ENCODE results near the gene PYGM. TPM values are rescaled to one million over a fixed set of nuclear protein-coding genes. Genes with fewer than 3 reads are reported as not detected.

The PYGM gene
- 0.29 and 0.36 TPM in 2 replicates for total RNA-seq

DNA sequence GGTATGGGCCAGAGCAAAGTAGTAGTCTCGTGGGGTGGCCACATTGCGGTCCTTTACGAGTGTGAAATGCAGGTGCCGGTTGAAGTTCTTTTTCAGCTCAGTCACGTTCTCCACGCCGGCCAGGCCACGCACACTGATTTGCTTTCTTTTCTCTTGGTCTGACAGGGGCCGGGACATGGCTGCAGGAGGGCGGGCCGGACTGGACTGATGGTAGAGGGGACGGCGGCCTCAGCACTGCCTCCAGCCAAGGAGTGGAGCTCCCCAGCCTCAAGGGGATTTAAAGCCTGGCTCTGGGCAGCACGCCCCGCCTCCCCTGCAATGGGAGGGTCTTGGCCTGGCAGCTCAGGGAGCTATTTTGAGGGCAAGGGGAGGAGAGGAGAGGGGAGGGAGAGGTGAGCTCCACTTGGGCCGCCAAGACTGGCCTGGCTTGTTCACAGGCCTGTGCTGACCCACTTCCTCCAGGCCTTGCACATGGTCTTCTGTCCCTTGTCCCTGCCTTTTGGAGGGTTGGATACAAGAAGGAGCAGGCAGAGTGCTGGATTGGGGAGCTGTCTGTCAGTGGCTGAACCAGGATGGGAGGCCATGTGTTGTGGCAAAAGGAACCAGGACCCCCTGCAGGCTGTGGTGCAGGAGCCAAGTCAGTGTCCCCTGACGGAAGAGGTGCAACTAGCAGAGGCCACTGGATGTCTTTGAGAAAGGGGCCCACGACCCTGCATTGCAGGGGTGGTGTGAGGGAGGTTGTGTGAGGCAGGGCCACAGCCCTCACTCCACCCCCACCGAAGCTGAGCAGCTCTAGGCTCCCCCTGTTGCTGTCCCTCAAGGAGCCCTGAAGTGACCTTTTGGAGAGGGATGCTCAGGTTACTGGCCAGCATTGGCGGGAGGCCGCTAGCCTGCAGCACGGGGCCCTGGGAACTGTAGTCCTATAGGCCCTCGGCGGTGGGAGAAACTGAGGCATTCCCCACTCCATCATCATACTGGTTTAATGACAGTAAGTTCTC is at the start of gene PYGM:
Gene PYGM (minus strand): TSS at position 253 of the 998 bp plus-strand sequence. CDS start 76 bp downstream, at position 177.
- Histone ChIP-seq H3K27ac (ENCODE audit: low read depth, low read length) (no peak within 1 kb of the TSS), H3K9me3 (ENCODE audit: low read depth, low read length) (no peaks in the 10 kb centered on the region), H3K4me1 (ENCODE audit: insufficient read depth, low read length) (peaks cover 23% of the 10 kb centered on the region), H4K20me1 (ENCODE audit: insufficient read depth, low read length) (peaks cover 24% of the 10 kb centered on the region), H3K4me2 (ENCODE audit: insufficient read depth, low read length) (peak within 1 kb of the TSS; percentile 44), H3K36me3 (ENCODE audit: insufficient read depth, low read length) (peaks cover 25% of the 10 kb centered on the region), H3K27me3 (ENCODE audit: insufficient read depth, low read length) (no peaks in the 10 kb centered on the region), H3K79me2 (ENCODE audit: insufficient read depth, low read length) (peaks cover 3% of the 10 kb centered on the region), H3K4me3 (ENCODE audit: insufficient read depth, low read length) (no peak within 1 kb of the TSS), H2AFZ (ENCODE audit: low read length) (peak within 1 kb of the TSS; percentile 29)
- TF ChIP-seq, protein P1, sequence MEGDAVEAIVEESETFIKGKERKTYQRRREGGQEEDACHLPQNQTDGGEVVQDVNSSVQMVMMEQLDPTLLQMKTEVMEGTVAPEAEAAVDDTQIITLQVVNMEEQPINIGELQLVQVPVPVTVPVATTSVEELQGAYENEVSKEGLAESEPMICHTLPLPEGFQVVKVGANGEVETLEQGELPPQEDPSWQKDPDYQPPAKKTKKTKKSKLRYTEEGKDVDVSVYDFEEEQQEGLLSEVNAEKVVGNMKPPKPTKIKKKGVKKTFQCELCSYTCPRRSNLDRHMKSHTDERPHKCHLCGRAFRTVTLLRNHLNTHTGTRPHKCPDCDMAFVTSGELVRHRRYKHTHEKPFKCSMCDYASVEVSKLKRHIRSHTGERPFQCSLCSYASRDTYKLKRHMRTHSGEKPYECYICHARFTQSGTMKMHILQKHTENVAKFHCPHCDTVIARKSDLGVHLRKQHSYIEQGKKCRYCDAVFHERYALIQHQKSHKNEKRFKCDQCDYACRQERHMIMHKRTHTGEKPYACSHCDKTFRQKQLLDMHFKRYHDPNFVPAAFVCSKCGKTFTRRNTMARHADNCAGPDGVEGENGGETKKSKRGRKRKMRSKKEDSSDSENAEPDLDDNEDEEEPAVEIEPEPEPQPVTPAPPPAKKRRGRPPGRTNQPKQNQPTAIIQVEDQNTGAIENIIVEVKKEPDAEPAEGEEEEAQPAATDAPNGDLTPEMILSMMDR (IDR thresholded peaks at IDR 0.05; ENCODE audit: extremely low read depth, low read depth, low read length): no peak
- peak; percentile 94 for DNase-seq (ENCODE audit: insufficient read length, low spot score, missing footprints)

DNA sequence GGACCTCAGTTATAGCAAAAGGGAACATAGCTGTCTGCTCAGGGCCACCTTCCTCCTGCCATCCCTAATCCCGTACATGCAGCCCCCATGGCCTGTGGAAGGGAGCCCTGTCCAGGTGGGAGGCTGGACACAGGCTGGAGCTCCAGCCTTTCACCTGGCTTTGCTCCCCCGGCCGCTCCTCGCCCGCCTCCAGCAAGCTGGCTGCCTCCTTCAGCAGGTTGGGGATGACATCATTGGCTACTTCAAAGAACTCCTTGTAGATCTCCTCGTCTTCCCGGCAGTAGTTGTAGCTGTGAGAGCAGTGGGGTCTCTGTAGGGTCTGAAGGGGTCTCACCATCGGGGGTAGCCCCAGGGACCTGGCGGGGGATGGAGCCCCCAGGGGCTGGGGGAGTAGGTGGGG is 45.7 kb upstream of the PYGM start:
- H3K9me3 ChIP-seq (ENCODE audit: low read depth, low read length): no peaks in the 10 kb centered on the region

DNA sequence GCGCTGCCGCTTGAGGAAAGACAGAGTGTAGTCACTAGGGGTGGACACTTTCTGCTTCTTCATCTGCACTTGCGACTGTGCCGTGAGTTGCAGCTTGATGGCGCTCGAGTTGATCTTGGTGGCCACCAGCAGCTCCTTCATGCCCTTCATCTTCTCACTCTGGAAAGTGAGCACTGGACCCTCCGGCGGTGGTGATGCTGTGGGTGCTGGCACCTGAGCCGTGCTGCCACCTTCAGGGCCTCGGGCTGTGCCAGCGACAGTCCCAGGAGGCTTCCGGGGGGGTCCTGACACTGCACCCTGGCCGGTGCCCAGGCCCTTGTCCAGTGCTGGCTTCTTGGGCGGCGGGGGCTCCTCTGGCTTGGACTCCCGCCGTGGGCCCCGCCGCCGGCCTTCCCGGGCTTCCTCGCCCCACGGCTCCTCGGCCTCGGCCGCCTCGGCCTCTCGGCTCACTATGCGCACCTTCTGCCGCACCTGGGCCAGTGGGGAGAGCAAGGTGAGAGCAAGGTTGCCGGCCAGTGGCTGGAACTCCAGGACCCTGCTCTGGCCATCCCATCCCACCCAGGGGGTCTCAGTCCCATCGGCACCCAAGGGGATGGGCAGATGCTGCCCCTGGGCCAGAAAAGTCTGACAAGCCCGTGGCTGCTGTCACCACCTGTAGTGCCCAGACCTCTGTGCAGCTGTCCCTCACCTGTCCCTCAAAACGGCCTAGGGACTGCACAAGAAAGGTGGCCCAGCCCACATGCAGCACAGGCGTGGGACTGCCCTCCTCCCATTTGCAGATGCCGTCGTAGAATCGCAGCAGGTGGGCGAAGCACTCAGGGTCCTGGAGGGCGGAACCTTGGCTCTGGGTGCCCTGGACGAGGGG is 44.8 kb upstream of the PYGM start:
- H3K27ac ChIP-seq (ENCODE audit: low read depth, low read length): peak overlapping the region; percentile 66
- DNase-seq (ENCODE audit: insufficient read length, low spot score, missing footprints): peak; percentile 64

More for the DNA sequence above, 45.7 kb upstream of the PYGM start:
- DNase-seq (ENCODE audit: insufficient read length, low spot score, missing footprints): no peak
- no peaks in the 10 kb centered on the region for H3K27me3 ChIP-seq (ENCODE audit: insufficient read depth, low read length)
- TF ChIP-seq, protein P1 (IDR thresholded peaks at IDR 0.05; ENCODE audit: extremely low read depth, low read depth, low read length): no peak
- no peak overlapping the region for H3K4me2 ChIP-seq (ENCODE audit: insufficient read depth, low read length)
- no peak overlapping the region for H3K4me3 ChIP-seq (ENCODE audit: insufficient read depth, low read length)
- no peak overlapping the region for H3K27ac ChIP-seq (ENCODE audit: low read depth, low read length)
- H2AFZ ChIP-seq (ENCODE audit: low read length): no peak overlapping the region
- peaks cover 6% of the 10 kb centered on the region for H4K20me1 ChIP-seq (ENCODE audit: insufficient read depth, low read length)
- peaks cover 34% of the 10 kb centered on the region for H3K36me3 ChIP-seq (ENCODE audit: insufficient read depth, low read length)
- peaks cover 9% of the 10 kb centered on the region for H3K79me2 ChIP-seq (ENCODE audit: insufficient read depth, low read length)
- peaks cover 15% of the 10 kb centered on the region for H3K4me1 ChIP-seq (ENCODE audit: insufficient read depth, low read length)

More for the DNA sequence above, 44.8 kb upstream of the PYGM start:
- Histone ChIP-seq H3K9me3 (ENCODE audit: low read depth, low read length) (no peaks in the 10 kb centered on the region), H4K20me1 (ENCODE audit: insufficient read depth, low read length) (peaks cover 6% of the 10 kb centered on the region), H3K4me3 (ENCODE audit: insufficient read depth, low read length) (no peak overlapping the region), H2AFZ (ENCODE audit: low read length) (no peak overlapping the region), H3K79me2 (ENCODE audit: insufficient read depth, low read length) (peaks cover 4% of the 10 kb centered on the region), H3K36me3 (ENCODE audit: insufficient read depth, low read length) (peaks cover 34% of the 10 kb centered on the region), H3K4me1 (ENCODE audit: insufficient read depth, low read length) (peaks cover 13% of the 10 kb centered on the region), H3K4me2 (ENCODE audit: insufficient read depth, low read length) (no peak overlapping the region), H3K27me3 (ENCODE audit: insufficient read depth, low read length) (no peaks in the 10 kb centered on the region)
- TF ChIP-seq, protein P1 (IDR thresholded peaks at IDR 0.05; ENCODE audit: extremely low read depth, low read depth, low read length): no peak
